ENCODE measurements around the gene GNB1. TPM values are rescaled to one million over a fixed set of nuclear protein-coding genes. Genes with fewer than 3 reads are reported as not detected.
A peak's percentile ranks its signal among the peaks of the same experiment; 100 is the strongest.

The GNB1 gene
- total and polyA plus RNA-seq, 8 donors: 42.3 to 160 (median 86.8) TPM

DNA sequence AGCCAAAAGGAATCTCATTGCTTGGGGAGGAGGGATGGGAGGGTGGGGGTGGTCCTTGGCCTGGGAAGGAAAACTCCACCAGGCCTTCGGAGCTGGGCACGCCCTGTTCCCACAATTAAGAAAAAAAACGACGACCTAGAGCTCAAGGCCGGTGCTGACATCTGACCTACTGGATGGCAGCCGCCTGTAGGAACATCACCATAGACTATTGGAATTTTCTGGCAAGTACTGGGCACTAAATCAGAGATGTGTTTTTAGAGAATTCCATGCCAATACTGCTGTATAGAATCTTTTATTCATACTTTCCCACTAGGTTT lies 113.3 kb downstream of the GNB1 start:
- TF ChIP-seq, protein P1, sequence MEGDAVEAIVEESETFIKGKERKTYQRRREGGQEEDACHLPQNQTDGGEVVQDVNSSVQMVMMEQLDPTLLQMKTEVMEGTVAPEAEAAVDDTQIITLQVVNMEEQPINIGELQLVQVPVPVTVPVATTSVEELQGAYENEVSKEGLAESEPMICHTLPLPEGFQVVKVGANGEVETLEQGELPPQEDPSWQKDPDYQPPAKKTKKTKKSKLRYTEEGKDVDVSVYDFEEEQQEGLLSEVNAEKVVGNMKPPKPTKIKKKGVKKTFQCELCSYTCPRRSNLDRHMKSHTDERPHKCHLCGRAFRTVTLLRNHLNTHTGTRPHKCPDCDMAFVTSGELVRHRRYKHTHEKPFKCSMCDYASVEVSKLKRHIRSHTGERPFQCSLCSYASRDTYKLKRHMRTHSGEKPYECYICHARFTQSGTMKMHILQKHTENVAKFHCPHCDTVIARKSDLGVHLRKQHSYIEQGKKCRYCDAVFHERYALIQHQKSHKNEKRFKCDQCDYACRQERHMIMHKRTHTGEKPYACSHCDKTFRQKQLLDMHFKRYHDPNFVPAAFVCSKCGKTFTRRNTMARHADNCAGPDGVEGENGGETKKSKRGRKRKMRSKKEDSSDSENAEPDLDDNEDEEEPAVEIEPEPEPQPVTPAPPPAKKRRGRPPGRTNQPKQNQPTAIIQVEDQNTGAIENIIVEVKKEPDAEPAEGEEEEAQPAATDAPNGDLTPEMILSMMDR (IDR thresholded peaks at IDR 0.05): no peak
- Histone ChIP-seq H3K9me3 (no peaks in the 10 kb centered on the region), H3K4me3 (peak overlapping the region; percentile 70 to 86 (median 79)), H3K4me1 (peaks cover 21 to 50% (median 22%) of the 10 kb centered on the region in 3 donors), H3K36me3 (no peaks in the 10 kb centered on the region), H3K27me3 (no peaks in the 10 kb centered on the region), H3K27ac (peak overlapping the region; percentile 47 to 89 (median 66))
- no peak for FAIRE-seq
- 0 to 1% methylated on average over 6 of the region's 6 CpGs for WGBS, 2 donors
- intact Hi-C loops (cut with DNase I): no loop called here
- DNase-seq: no peak
- ATAC-seq: peak in 1 of 4 donors; percentile 2

DNA sequence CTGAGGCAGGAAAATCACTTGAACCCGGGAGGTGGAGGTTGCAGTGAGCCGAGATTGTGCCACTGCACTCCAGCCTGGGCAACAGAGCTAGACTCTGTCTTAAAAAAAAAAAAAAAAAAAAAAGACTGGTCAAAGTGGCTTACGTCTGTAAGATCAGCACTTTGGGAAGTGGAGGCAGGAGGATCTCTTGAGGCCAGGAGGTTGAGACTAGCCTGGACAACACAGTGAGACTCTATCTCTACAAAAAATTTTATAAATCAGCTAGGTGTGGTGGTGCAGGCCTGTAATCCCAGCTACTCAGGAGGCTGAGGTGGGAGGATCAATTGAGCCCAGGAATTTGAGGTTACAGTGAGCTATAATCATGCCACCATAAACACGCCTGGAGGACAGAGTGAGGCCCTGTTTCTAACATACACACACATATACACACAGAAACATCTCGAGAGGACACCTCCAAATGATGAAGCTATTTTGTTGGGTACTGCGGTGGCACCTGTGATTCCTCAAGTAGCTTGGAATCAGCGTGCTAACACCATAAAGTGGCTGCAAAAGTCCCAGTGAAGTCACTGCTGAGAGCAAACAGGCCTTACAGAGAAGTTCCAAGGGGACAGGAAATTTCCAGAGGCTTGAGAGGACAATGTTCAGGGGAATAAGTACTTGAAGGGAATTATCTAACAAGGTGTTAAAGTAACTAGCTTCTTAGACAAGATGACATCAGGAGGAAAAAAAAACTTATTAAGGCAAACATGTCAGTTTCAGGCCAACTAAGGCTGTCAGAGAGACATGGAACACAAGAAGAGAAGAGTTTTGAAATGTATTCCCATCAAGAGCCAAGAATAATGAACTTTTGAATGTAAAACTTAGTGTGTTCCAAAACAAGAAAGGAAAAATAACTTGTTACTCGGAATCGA lies 114.0 kb downstream of the GNB1 start:
- TF ChIP-seq, protein P1 (IDR thresholded peaks at IDR 0.05): no peak
- intact Hi-C loops (cut with DNase I): no loop called here
- ATAC-seq: no peak
- no peak for FAIRE-seq
- Histone ChIP-seq H3K27ac (peak overlapping the region in 2 of 4 donors; percentile 47 to 89), H3K4me3 (peak overlapping the region in 3 of 4 donors; percentile 70 to 86 (median 72)), H3K27me3 (no peaks in the 10 kb centered on the region), H3K4me1 (peaks cover 15 to 43% (median 16%) of the 10 kb centered on the region in 3 donors), H3K9me3 (no peaks in the 10 kb centered on the region), H3K36me3 (no peaks in the 10 kb centered on the region)
- WGBS, 2 donors: 62 to 68% methylated on average over 9 of the region's 9 CpGs
- no peak for DNase-seq

DNA sequence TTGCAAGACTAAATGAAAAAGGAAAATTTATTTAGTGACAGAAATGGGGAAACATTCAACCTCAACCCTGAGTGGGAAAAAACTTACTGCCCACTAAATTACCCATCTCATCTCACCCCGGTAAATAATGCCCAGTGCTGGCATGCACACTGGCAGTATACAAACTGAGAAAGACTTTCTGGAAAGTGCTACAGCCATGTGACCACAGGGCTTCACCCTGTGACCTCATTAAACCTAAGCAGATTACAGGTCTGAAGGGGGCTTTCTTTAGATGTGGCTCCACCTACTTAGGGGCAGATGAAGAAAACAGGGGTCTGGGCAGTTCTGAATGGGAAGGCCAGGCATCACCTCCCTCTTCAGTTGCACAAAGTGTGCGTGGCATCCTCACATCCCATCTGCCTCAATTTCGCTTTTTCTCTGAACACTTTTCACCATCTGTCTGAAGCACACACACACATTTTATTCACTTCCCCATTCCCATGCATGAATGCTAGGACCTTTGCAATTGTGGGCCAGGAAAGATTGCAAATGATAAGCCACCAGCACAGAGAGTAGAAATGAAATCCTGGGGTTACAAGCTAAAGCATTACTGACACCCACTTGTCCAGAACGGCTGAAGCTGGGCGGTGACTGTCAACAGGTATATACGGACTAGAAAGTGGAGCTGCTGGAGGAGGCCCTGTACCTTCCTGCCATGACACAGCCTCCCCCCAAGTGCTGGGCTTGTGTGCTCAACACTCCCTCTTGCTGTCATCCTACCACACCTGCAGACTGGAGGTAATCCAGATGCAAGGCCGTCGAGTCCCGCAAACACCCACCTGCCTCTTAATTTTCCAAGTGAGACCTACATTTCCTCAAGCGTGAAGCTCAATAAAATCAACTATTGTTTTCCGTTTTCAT lies 115.3 kb downstream of the GNB1 start:
- TF ChIP-seq, protein P1 (IDR thresholded peaks at IDR 0.05): no peak
- H3K9me3 ChIP-seq: no peaks in the 10 kb centered on the region
- no peak overlapping the region for H3K4me3 ChIP-seq
- intact Hi-C loops (cut with DNase I): no loop called here
- FAIRE-seq: no peak
- WGBS, 2 donors: 61% methylated on average over 11 of the region's 11 CpGs
- no peak for DNase-seq
- H3K36me3 ChIP-seq: no peaks in the 10 kb centered on the region
- H3K4me1 ChIP-seq: peaks cover 11 to 32% (median 14%) of the 10 kb centered on the region in 3 donors
- no peak for ATAC-seq
- H3K27me3 ChIP-seq: no peaks in the 10 kb centered on the region
- H3K27ac ChIP-seq: no peak overlapping the region

DNA sequence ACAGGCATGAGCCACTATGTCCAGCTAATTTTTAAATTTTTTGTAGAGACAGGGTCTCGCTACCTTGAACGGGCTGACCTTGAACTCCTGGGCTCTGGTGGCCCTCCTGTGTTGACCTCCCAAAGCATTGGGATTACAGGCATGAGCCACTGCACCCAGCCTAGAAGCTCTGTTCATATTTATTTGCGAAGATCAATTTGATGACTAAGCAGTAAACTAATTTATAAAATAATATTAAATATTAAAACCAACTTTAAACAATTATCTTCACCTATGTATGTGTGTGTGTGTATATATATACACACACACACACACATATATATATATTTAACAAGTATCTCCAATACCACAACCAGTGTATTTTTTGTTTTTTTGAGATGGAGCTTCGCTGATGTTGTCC lies 117.0 kb downstream of the GNB1 start:
- DNase-seq (no peak), FAIRE-seq (no peak), ATAC-seq (no peak)
- Histone ChIP-seq H3K4me1 (peaks cover 10 to 20% (median 11%) of the 10 kb centered on the region in 3 donors), H3K9me3 (no peaks in the 10 kb centered on the region), H3K27me3 (no peaks in the 10 kb centered on the region), H3K36me3 (no peaks in the 10 kb centered on the region), H3K4me3 (no peak overlapping the region), H3K27ac (no peak overlapping the region)
- TF ChIP-seq, protein P1 (IDR thresholded peaks at IDR 0.05): no peak
- WGBS, 2 donors: 91 to 92% methylated on average over 4 of the region's 4 CpGs
- intact Hi-C loops (cut with DNase I): no loop called here

Measured in pancreas (tissue), 10 donors.